Measurements from ENCODE around the gene FBXW7.

DNA sequence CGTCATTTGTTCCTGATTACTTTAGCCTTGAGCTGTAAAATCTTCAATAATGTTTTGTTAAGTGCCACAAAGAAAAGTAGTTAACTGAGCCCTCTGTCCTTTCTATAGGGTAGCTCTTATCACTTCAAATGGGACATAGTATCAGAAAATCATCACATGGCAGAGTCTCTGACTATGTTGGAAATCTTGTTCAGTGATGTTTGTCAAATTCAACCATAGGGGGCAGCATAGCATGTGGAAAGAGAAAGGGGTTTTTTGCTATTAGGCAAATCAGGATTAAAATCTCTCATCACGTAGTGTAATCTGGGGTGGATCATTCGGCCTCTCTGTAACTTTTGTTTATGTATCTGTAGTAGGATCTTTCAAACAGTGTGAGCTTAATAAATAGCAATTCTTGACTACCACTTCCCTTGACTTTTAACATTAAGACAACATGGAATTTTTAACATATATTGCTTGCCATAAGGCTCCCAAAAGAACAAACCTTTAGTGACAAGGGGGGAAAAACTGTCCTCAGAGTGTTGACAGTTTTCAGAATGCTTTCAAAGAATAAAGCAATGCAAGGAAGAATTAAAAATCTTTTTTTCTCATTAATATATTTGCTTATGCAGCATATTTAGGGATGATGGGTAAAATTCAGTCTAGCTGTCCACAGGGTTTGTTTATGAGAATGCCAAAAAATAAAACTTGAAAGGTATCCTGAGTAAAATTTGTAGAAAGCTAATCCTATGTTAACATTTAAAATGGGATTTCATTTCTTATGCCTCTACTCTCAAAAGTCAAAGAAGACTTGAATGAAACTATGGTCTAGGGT lies 127.2 kb downstream of the FBXW7 start:
- TF ChIP-seq, protein P1, sequence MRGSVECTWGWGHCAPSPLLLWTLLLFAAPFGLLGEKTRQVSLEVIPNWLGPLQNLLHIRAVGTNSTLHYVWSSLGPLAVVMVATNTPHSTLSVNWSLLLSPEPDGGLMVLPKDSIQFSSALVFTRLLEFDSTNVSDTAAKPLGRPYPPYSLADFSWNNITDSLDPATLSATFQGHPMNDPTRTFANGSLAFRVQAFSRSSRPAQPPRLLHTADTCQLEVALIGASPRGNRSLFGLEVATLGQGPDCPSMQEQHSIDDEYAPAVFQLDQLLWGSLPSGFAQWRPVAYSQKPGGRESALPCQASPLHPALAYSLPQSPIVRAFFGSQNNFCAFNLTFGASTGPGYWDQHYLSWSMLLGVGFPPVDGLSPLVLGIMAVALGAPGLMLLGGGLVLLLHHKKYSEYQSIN (CRISPR knock-in tag; IDR thresholded peaks at IDR 0.05; ENCODE audit: borderline replicate concordance): no peak
- TF ChIP-seq, protein P2, sequence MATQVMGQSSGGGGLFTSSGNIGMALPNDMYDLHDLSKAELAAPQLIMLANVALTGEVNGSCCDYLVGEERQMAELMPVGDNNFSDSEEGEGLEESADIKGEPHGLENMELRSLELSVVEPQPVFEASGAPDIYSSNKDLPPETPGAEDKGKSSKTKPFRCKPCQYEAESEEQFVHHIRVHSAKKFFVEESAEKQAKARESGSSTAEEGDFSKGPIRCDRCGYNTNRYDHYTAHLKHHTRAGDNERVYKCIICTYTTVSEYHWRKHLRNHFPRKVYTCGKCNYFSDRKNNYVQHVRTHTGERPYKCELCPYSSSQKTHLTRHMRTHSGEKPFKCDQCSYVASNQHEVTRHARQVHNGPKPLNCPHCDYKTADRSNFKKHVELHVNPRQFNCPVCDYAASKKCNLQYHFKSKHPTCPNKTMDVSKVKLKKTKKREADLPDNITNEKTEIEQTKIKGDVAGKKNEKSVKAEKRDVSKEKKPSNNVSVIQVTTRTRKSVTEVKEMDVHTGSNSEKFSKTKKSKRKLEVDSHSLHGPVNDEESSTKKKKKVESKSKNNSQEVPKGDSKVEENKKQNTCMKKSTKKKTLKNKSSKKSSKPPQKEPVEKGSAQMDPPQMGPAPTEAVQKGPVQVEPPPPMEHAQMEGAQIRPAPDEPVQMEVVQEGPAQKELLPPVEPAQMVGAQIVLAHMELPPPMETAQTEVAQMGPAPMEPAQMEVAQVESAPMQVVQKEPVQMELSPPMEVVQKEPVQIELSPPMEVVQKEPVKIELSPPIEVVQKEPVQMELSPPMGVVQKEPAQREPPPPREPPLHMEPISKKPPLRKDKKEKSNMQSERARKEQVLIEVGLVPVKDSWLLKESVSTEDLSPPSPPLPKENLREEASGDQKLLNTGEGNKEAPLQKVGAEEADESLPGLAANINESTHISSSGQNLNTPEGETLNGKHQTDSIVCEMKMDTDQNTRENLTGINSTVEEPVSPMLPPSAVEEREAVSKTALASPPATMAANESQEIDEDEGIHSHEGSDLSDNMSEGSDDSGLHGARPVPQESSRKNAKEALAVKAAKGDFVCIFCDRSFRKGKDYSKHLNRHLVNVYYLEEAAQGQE (IDR thresholded peaks at IDR 0.05; ENCODE audit: borderline replicate concordance in 1 of 2, low read depth in 1 of 2, low read length in 2 of 2): no peak

All from HepG2 (cell line).